Measurements from ENCODE around the gene HOXA13. TPM values are rescaled to one million over a fixed set of nuclear protein-coding genes. Genes with fewer than 3 reads are reported as not detected.

The HOXA13 gene
- total RNA-seq, 1 donor from 2014 or later, result not detected

- no peak for DNase-seq
These were observed 29.2 kb downstream of the HOXA13 start for GRCh38 chr7:27170426-27171324.

GRCh38 chr7:27169658-27170425 lies 30.0 kb downstream of the HOXA13 start:
- DNase-seq, result no peak

GRCh38 chr7:27168265-27168947 lies 31.5 kb downstream of the HOXA13 start:
- DNase-seq, result no peak

GRCh38 chr7:27167916-27168264 lies 32.0 kb downstream of the HOXA13 start:
- DNase-seq, result no peak

GRCh38 chr7:27166531-27167505 lies 33.1 kb downstream of the HOXA13 start:
- no peak for DNase-seq

- DNase-seq, result no peak
These were observed 33.8 kb downstream of the HOXA13 start for GRCh38 chr7:27165996-27166530.

- no peak for DNase-seq
These were observed 34.5 kb downstream of the HOXA13 start, which contains the start of gene HOXA9 for GRCh38 chr7:27165089-27165995. Gene HOXA9 (minus strand): TSS chr7:27165537. CDS start chr7:27165457, 80 bp downstream.

GRCh38 chr7:27164367-27165088 lies 35.4 kb downstream of the HOXA13 start:
- DNase-seq, result no peak

- DNase-seq, result no peak
These were observed 35.9 kb downstream of the HOXA13 start for GRCh38 chr7:27164045-27164366.

- no peak for DNase-seq
These were observed 36.4 kb downstream of the HOXA13 start for GRCh38 chr7:27163288-27164044.

GRCh38 chr7:27162561-27163287 lies 37.2 kb downstream of the HOXA13 start:
- no peak for DNase-seq

GRCh38 chr7:27161721-27162560 lies 38.0 kb downstream of the HOXA13 start:
- no peak for DNase-seq

- DNase-seq, result no peak
These were observed 38.6 kb downstream of the HOXA13 start for GRCh38 chr7:27161214-27161720.

GRCh38 chr7:27160546-27161213 lies 39.2 kb downstream of the HOXA13 start:
- peak; percentile 37 for DNase-seq

GRCh38 chr7:27160145-27160545 lies 39.7 kb downstream of the HOXA13 start:
- no peak for DNase-seq
